ENCODE measurements around the gene TLE4. TPM values are rescaled to one million over a fixed set of nuclear protein-coding genes. Genes with fewer than 3 reads are reported as not detected.
A peak's percentile ranks its signal among the peaks of the same experiment; 100 is the strongest.

The TLE4 gene
- total and polyA plus RNA-seq, 2 experiments from 2014 or later = 45.8 to 72.9 TPM

DNA sequence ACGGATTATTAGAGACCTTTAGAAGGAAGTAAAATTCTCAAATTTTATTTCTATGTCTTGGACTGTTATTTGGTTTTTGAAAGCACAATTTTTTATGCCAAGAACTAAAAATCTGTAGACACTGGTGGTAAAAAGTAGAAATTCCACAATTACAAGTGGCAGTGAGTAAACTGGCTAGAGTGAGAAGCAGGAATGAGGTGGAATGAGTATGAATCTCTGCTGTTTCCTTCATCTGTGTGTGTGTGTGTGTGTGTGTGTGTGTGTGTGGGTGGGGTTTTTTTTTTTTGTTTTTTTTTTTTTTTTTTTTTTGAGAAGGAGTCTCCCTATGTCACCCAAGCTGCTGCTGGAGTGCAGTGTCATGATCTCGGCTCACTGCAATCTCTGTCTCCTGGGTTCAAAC is 94.2 kb downstream of the TLE4 start (continued):
- TF ChIP-seq REST (IDR thresholded peaks at IDR 0.05; ENCODE audit: unreplicated experiment) (no peak), CTCF (conservative IDR thresholded peaks at IDR 0.05; ENCODE audit: low read depth in 2 of 2) (no peak), POLR2AphosphoS5 (IDR thresholded peaks at IDR 0.05; ENCODE audit: low read depth) (no peak), CREB1 (CRISPR knock-in tag; IDR thresholded peaks at IDR 0.05; ENCODE audit: low read depth) (no peak), EZH2 (IDR thresholded peaks at IDR 0.05; ENCODE audit: low read depth, unreplicated experiment) (no peak), NANOG (IDR thresholded peaks at IDR 0.05; ENCODE audit: borderline replicate concordance) (no peak)

DNA sequence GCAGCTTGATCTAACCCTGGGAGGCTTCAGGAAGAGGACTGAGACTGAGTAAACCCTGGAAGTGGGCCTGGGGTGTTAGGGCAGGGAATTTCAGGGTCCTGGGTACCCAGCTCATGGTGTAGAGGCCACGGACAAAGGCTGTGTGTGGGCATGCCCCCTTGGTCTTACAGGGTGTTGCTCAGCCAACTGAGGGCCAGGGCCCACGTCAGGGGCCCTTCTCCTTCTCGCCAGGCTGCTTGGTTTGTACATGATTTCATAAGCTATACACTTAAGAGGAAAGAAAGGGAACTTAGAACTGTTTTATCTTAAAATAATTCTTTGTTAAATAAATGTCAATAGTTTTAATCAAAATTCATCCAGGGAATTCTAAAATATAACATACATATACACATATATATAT is 95.4 kb downstream of the TLE4 start:
- H3K9me3 Mint-ChIP-seq = no peaks in the 10 kb centered on the region
- H3K36me3 Mint-ChIP-seq (ENCODE audit: low read depth) = peaks cover 8% of the 10 kb centered on the region; the same call in 2 of the 3 replicates
- no peak for TF ChIP-seq ZNF331 (CRISPR knock-in tag; IDR thresholded peaks at IDR 0.05; ENCODE audit: low read depth)
- no peak for TF ChIP-seq CTCF (conservative IDR thresholded peaks at IDR 0.05; ENCODE audit: low read depth in 2 of 2)
- no peak for TF ChIP-seq STAT1 (IDR thresholded peaks at IDR 0.05; ENCODE audit: unreplicated experiment)
- TF ChIP-seq EZH2 (IDR thresholded peaks at IDR 0.05; ENCODE audit: low read depth, unreplicated experiment) = no peak
- TF ChIP-seq NANOG (IDR thresholded peaks at IDR 0.05; ENCODE audit: borderline replicate concordance) = no peak
- TF ChIP-seq ETS1 (IDR thresholded peaks at IDR 0.05) = no peak
- no peak for TF ChIP-seq REST (IDR thresholded peaks at IDR 0.05; ENCODE audit: unreplicated experiment)
- TF ChIP-seq CREB1 (CRISPR knock-in tag; IDR thresholded peaks at IDR 0.05; ENCODE audit: low read depth) = no peak
- TF ChIP-seq POLR2AphosphoS5 (IDR thresholded peaks at IDR 0.05; ENCODE audit: low read depth) = no peak
- TF ChIP-seq JUNB (IDR thresholded peaks at IDR 0.05; ENCODE audit: unreplicated experiment) = no peak
- TF ChIP-seq EZH2phosphoT487 (IDR thresholded peaks at IDR 0.05; ENCODE audit: unreplicated experiment) = no peak
- TF ChIP-seq ZNF114 (CRISPR knock-in tag; IDR thresholded peaks at IDR 0.05) = no peak

More for the DNA sequence above, 95.4 kb downstream of the TLE4 start:
- ATAC-seq (no peak), DNase-seq (ENCODE audit: low spot score) (no peak)
- Mint-ChIP-seq H3K27me3 (ENCODE audit: insufficient read depth, low read depth, poor library complexity) (peaks cover 2% of the 10 kb centered on the region), H3K27ac (peak overlapping the region; percentile 82), H3K4me3 (no peak overlapping the region), H3K4me1 (peaks cover 87% of the 10 kb centered on the region)
- H4K20me1 ChIP-seq (replicated peaks; ENCODE audit: insufficient read depth) = no peaks in the 10 kb centered on the region
- no peak overlapping the region for H3K4me3 ChIP-seq
- no peaks in the 10 kb centered on the region; the same call in 1 of the 2 replicates for H3F3A ChIP-seq (replicated peaks; ENCODE audit: low read depth)
- no peaks in the 10 kb centered on the region for H3K9me2 ChIP-seq (ENCODE audit: insufficient read depth)
- H3K4me1 ChIP-seq (ENCODE audit: insufficient read depth) = peaks cover 76% of the 10 kb centered on the region
- H3K27ac ChIP-seq (ENCODE audit: low read depth) = no peak overlapping the region
- no peak overlapping the region for H3K4me2 ChIP-seq
- H3K79me2 ChIP-seq (replicated peaks; ENCODE audit: insufficient read depth) = peaks cover 26% of the 10 kb centered on the region
- H3K27me3 ChIP-seq (ENCODE audit: insufficient read depth) = no peaks in the 10 kb centered on the region
- H3K36me3 ChIP-seq (ENCODE audit: insufficient read depth) = no peaks in the 10 kb centered on the region
- H2AFZ ChIP-seq = no peak overlapping the region

Measured in GM23338 (cell line).